AG04450 (cell line): ENCODE results near the gene KY. TPM values are rescaled to one million over a fixed set of nuclear protein-coding genes. Genes with fewer than 3 reads are reported as not detected.

Experiments
- CTCF ChIA-PET: fragments of 300-600, 350-600 bp; formaldehyde crosslinking; extraction: SDS; loops from one replicate; lab custom pipeline; 2022; ENCODE audit warnings: antibody characterized with exemption, inconsistent platforms; lab: Charles Lee
- POLR2A ChIA-PET: fragments of 350-600 bp; formaldehyde crosslinking; extraction: SDS; loops from one replicate; lab custom pipeline; 2021; ENCODE audit warnings: antibody characterized with exemption, inconsistent platforms; lab: Yijun Ruan, JAX
- DNase-seq: peaks from one replicate; pipeline ENCODE4 v3.0.0-alpha.2; 2011; ENCODE audit warnings: low read depth, low spot score
- H3K27ac ChIP-seq: one replicate; pipeline ENCODE4 v1.5.1; 2012; ENCODE audit warnings: low read depth, low read length, control low read depth
- H3K27me3 ChIP-seq: one replicate; pipeline ENCODE4 v1.6.0; 2012; ENCODE audit warnings: low read length; ENCODE audit not compliant: control insufficient read depth, insufficient read depth
- H3K4me3 ChIP-seq: 2 replicates; pipeline ENCODE4 v1.5.1; 2011; ENCODE audit warnings: mild to moderate bottlenecking, low read depth, low read length, control low read depth
- H3K9me3 ChIP-seq: 2 replicates; pipeline ENCODE4 v1.5.1; 2012; ENCODE audit warnings: low read length; ENCODE audit not compliant: control insufficient read depth, insufficient read depth
- polyA plus RNA-seq: library from polyadenylated mRNA; depleted of rRNA; stranded (reverse); fragments of >200 nt; gene quantifications from 2 replicates; pipeline ENCODE4 v1.2.3, GENCODE V29; 2011
- TF ChIP-seq, protein P1 (sequence below): IDR thresholded peaks from 2 replicates; pipeline ENCODE4 v1.5.1; 2011; ENCODE audit warnings: low read depth, low read length, control low read depth, inconsistent platforms

The KY gene
- polyA plus RNA-seq, 1 experiment = 0.04 TPM

DNA sequence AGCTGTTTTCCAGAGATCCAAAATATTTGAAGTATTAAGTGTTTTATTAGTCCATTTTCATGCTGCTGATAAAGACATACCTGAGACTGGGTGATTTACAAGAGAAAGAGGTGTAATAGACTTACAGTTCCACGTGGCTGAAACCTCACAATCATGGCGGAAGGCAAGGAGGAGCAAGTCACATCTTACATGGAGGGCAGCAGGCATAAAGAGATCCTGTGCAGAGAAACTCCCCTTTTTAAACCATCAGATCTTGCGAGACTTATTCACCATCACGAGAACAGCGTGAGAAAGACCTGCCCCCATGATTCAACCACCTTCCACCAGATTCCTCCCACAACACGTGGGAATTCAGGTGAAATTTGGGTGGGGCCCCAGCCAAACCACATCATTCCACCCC lies 82.0 kb downstream of the KY start:
- H3K4me3 ChIP-seq = no peak overlapping the region
- H3K9me3 ChIP-seq = no peaks in the 10 kb centered on the region; the same call in 1 of the 2 replicates
- DNase-seq = no peak
- TF ChIP-seq, protein P1, sequence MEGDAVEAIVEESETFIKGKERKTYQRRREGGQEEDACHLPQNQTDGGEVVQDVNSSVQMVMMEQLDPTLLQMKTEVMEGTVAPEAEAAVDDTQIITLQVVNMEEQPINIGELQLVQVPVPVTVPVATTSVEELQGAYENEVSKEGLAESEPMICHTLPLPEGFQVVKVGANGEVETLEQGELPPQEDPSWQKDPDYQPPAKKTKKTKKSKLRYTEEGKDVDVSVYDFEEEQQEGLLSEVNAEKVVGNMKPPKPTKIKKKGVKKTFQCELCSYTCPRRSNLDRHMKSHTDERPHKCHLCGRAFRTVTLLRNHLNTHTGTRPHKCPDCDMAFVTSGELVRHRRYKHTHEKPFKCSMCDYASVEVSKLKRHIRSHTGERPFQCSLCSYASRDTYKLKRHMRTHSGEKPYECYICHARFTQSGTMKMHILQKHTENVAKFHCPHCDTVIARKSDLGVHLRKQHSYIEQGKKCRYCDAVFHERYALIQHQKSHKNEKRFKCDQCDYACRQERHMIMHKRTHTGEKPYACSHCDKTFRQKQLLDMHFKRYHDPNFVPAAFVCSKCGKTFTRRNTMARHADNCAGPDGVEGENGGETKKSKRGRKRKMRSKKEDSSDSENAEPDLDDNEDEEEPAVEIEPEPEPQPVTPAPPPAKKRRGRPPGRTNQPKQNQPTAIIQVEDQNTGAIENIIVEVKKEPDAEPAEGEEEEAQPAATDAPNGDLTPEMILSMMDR = no peak
- ChIA-PET CTCF (interaction anchor here (1.4 kb wide), 1 partner anchor 226 kb away, joined by 3 read pairs; no protein-coding TSS in a partner anchor), POLR2A (no interaction called here)
- no peak overlapping the region for H3K27ac ChIP-seq
- no peaks in the 10 kb centered on the region for H3K27me3 ChIP-seq

DNA sequence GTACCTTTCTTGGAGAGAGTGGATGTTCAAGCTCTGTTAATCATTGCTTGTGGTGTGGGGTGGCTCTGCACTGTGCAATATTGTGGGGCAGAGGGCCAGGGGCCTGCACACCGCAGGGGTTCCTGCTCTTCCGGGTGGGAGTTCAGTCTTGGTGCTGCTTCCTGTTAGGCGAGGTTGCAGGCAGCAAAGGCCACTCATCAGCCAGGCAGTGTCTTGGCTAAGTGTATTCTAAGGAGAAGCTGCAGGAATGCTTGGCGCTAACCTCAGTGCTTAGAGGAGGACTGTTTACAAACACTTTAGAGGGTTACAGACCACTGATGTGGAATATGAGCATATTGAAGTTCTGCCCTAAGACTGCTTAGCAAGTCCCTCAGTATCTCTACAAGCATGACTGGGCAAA lies 83.2 kb downstream of the KY start:
- CTCF ChIA-PET = interaction anchor here (1.4 kb wide), 1 partner anchor 227 kb away, joined by 3 read pairs; no protein-coding TSS in a partner anchor
- peak; percentile 4 for DNase-seq
- TF ChIP-seq, protein P1 = no peak
- Histone ChIP-seq H3K27ac (no peak overlapping the region), H3K4me3 (no peak overlapping the region), H3K9me3 (no peaks in the 10 kb centered on the region; the same call in 1 of the 2 replicates), H3K27me3 (no peaks in the 10 kb centered on the region)
- POLR2A ChIA-PET = no interaction called here

DNA sequence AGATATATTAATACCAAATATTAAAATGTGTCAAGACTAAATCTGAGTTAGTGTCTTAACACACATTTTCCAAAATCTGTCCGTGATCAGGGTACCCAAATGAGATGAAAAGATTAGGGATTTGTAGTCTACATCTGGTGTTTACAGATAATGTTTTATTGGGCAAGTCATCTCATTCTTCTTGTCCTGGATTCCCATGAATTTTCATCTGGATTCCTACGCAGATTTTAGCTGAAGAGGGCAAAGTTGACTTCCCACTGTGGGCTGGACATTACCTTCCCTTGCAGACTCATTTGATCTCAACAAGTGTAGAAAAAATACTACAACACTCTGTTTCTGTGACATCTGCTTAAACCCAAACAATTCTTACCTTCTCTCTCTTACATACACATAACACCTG lies 85.8 kb downstream of the KY start:
- Histone ChIP-seq H3K27me3 (no peaks in the 10 kb centered on the region), H3K27ac (no peak overlapping the region), H3K4me3 (no peak overlapping the region), H3K9me3 (no peaks in the 10 kb centered on the region; the same call in 1 of the 2 replicates)
- ChIA-PET POLR2A (no interaction called here), CTCF (no interaction called here)
- DNase-seq = no peak
- TF ChIP-seq, protein P1 = no peak

DNA sequence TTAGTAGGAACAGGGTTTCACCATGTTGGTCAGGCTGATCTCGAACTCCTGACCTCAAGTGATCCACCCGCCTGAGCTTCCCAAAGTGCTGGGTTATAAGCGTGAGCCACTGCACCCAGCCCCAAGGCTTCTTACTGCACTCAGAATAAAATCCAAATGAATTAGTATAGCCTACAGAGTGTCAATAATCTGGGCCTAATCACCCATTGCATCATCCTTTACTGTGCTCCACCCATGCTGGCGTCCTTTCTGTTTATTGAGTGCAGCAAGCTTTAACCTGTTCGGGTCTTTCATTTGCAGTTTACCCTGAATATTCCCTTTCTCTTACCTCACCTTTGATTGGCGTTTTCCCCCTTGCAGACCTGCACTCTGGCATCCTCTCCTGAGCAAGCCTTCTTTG lies 87.2 kb downstream of the KY start:
- no peak for DNase-seq
- POLR2A ChIA-PET = no interaction called here
- H3K27me3 ChIP-seq = no peaks in the 10 kb centered on the region
- CTCF ChIA-PET = no interaction called here
- no peak overlapping the region for H3K27ac ChIP-seq
- TF ChIP-seq, protein P1 = no peak
- H3K9me3 ChIP-seq = no peaks in the 10 kb centered on the region
- no peak overlapping the region for H3K4me3 ChIP-seq

DNA sequence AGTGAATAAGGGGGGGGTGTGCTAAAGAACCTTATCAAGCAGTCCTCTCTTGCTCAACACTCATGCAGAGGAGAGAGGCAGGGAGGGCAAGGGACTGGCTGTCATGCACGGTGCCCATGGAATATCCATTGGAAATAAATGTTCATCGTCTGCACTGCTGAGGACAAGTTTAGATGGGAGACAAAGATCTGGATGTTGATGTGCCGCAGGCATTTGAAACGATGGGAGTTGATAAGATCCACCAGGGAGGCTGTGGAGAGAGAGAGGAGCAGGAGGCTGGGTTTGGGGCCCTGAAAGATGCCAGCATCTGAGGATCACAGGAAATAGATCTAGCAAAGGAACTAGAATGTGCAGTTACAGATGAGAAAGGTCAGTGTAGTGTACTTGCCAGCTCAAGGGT lies 88.8 kb downstream of the KY start:
- no peaks in the 10 kb centered on the region for H3K27me3 ChIP-seq
- TF ChIP-seq, protein P1 = no peak
- H3K9me3 ChIP-seq = no peaks in the 10 kb centered on the region
- ChIA-PET POLR2A (no interaction called here), CTCF (interaction anchor here (1.2 kb wide), 1 partner anchor 39 kb away, joined by 3 read pairs; no protein-coding TSS in a partner anchor)
- no peak overlapping the region for H3K4me3 ChIP-seq
- no peak overlapping the region for H3K27ac ChIP-seq
- no peak for DNase-seq
